ENCODE data around the gene MAP3K5.

DNA sequence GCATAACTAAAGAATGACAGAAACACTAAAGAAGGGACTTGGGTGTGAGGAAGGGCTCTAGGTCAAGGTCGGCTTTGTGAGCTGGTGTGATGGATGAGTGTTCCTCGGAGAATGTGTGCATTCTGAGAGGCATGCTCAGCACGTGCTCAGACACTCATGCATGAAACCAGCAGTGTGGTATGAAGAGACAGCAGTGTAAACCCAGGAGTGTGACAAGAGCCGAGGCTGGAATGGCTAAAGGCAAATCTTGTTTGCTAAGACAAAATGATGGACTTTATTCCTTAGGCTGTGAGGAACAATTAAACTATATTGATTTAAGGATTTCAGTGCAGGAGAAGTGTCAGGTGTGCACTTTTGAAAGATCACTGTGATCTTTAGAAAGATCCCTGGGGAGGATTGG, 134.6 kb downstream of the MAP3K5 start:
- TF ChIP-seq, protein P1, sequence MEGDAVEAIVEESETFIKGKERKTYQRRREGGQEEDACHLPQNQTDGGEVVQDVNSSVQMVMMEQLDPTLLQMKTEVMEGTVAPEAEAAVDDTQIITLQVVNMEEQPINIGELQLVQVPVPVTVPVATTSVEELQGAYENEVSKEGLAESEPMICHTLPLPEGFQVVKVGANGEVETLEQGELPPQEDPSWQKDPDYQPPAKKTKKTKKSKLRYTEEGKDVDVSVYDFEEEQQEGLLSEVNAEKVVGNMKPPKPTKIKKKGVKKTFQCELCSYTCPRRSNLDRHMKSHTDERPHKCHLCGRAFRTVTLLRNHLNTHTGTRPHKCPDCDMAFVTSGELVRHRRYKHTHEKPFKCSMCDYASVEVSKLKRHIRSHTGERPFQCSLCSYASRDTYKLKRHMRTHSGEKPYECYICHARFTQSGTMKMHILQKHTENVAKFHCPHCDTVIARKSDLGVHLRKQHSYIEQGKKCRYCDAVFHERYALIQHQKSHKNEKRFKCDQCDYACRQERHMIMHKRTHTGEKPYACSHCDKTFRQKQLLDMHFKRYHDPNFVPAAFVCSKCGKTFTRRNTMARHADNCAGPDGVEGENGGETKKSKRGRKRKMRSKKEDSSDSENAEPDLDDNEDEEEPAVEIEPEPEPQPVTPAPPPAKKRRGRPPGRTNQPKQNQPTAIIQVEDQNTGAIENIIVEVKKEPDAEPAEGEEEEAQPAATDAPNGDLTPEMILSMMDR (IDR thresholded peaks at IDR 0.05) = no peak
- TF ChIP-seq POLR2A (IDR thresholded peaks at IDR 0.05) = no peak

Data from adrenal gland (tissue), 5 donors.